Measurements from ENCODE around the gene TOMM70. TPM values are rescaled to one million over a fixed set of nuclear protein-coding genes. Genes with fewer than 3 reads are reported as not detected.
A peak's percentile ranks its signal among the peaks of the same experiment; 100 is the strongest.

TOMM70 gene
- total RNA-seq, 2 experiments from 2014 or later: 41.2 to 54.5 TPM

- Histone ChIP-seq H4K20me1 (ENCODE audit: insufficient read depth, low read length) (peaks cover 13% of the 10 kb centered on the region), H3K27ac (ENCODE audit: low read depth, low read length, poor library complexity, severe bottlenecking) (no peak overlapping the region), H3K4me3 (ENCODE audit: low read depth, low read length, poor library complexity, severe bottlenecking) (peak overlapping the region; percentile 93), H3K36me3 (ENCODE audit: insufficient read depth, low read length) (peaks cover 29% of the 10 kb centered on the region), H3K9me2 (ENCODE audit: insufficient read depth, low read length) (no peaks in the 10 kb centered on the region), H3K9me3 (ENCODE audit: low read length) (peaks cover 16% of the 10 kb centered on the region), H3K79me2 (ENCODE audit: insufficient read depth, low read depth, low read length) (peaks cover 76% of the 10 kb centered on the region), H2AFZ (ENCODE audit: low read length) (0 out of 2 replicates have a peak overlapping the region, but pooled peaks have one; percentile 9), H3K4me1 (ENCODE audit: insufficient read depth, low read length, poor library complexity, severe bottlenecking) (peaks cover 21% of the 10 kb centered on the region), H3K4me2 (ENCODE audit: low read length) (peak overlapping the region; percentile 88)
- intact Hi-C loops (cut with micrococcal nuclease; ENCODE audit: unreplicated experiment): loop anchor here (5.0 to 10.0 kb wide), 2 partner anchors 309 to 1161 kb away; partner anchors contain the start of gene TRMT10C
- DNase-seq (ENCODE audit: low spot score): peak; percentile 33
- no peak for TF ChIP-seq EZH2phosphoT487 (IDR thresholded peaks at IDR 0.05; ENCODE audit: borderline replicate concordance, low read depth, low read length)
- TF ChIP-seq, protein P1, sequence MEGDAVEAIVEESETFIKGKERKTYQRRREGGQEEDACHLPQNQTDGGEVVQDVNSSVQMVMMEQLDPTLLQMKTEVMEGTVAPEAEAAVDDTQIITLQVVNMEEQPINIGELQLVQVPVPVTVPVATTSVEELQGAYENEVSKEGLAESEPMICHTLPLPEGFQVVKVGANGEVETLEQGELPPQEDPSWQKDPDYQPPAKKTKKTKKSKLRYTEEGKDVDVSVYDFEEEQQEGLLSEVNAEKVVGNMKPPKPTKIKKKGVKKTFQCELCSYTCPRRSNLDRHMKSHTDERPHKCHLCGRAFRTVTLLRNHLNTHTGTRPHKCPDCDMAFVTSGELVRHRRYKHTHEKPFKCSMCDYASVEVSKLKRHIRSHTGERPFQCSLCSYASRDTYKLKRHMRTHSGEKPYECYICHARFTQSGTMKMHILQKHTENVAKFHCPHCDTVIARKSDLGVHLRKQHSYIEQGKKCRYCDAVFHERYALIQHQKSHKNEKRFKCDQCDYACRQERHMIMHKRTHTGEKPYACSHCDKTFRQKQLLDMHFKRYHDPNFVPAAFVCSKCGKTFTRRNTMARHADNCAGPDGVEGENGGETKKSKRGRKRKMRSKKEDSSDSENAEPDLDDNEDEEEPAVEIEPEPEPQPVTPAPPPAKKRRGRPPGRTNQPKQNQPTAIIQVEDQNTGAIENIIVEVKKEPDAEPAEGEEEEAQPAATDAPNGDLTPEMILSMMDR (conservative IDR thresholded peaks at IDR 0.05; ENCODE audit: low read length): peak; percentile 70
- CTCF ChIA-PET (ENCODE audit: unreplicated experiment): interaction anchor here (0.6 to 0.7 kb wide), 2 partner anchors 69 to 72 kb away, joined by 3 to 4 read pairs; partner anchors contain the start of gene NIT2
- POLR2A ChIA-PET: interaction anchor here (0.7 to 1.3 kb wide), 11 partner anchors 10 to 131 kb away, joined by 3 to 6 read pairs (median 3); no protein-coding TSS in a partner anchor
- BruUV-seq (replicated peaks): no TSS peak
These were observed 2.7 kb upstream of the TOMM70 start for GRCh38 chr3:100403362-100404249.

DNA sequence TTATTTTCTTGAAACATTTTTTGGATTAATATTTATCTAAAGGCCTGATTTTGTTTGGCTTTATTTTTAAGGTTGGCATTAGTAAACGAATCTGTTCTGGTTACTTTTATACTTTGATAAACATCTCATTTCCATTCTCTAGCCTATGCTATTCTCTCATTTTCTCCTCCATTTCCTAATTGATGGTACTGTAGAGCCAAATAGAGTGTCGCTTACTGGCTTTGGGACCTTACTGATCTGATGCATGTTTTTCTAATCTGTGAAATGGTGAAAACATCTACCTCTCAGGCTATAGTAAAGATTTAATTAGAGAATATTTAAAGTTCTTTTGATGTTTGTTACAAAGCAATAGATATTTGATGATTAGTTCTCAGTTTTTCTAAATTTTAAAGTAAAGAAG lies 2.0 kb upstream of the TOMM70 start:
- Histone ChIP-seq H3K27ac (ENCODE audit: low read depth, low read length, poor library complexity, severe bottlenecking) (peak overlapping the region; percentile 81), H3K36me3 (ENCODE audit: insufficient read depth, low read length) (peaks cover 27% of the 10 kb centered on the region), H3K9me3 (ENCODE audit: low read length) (peaks cover 13% of the 10 kb centered on the region), H2AFZ (ENCODE audit: low read length) (no peak overlapping the region), H3K4me2 (ENCODE audit: low read length) (peak overlapping the region; percentile 88), H3K9me2 (ENCODE audit: insufficient read depth, low read length) (no peaks in the 10 kb centered on the region), H4K20me1 (ENCODE audit: insufficient read depth, low read length) (peaks cover 13% of the 10 kb centered on the region), H3K4me3 (ENCODE audit: low read depth, low read length, poor library complexity, severe bottlenecking) (peak overlapping the region; percentile 93), H3K4me1 (ENCODE audit: insufficient read depth, low read length, poor library complexity, severe bottlenecking) (peaks cover 23% of the 10 kb centered on the region), H3K79me2 (ENCODE audit: insufficient read depth, low read depth, low read length) (peaks cover 84% of the 10 kb centered on the region)
- BruUV-seq (replicated peaks): no TSS peak
- intact Hi-C loops (cut with micrococcal nuclease; ENCODE audit: unreplicated experiment): loop anchor here (5.0 to 10.0 kb wide), 2 partner anchors 309 to 1162 kb away; partner anchors contain the start of gene TRMT10C
- ChIA-PET CTCF (ENCODE audit: unreplicated experiment) (no interaction called here), POLR2A (interaction anchor here (0.7 to 2.7 kb wide), 4 partner anchors 16 to 132 kb away, joined by 3 to 13 read pairs (median 3); no protein-coding TSS in a partner anchor)
- TF ChIP-seq EZH2phosphoT487 (IDR thresholded peaks at IDR 0.05; ENCODE audit: borderline replicate concordance, low read depth, low read length): no peak
- TF ChIP-seq, protein P1 (conservative IDR thresholded peaks at IDR 0.05; ENCODE audit: low read length): no peak
- peak; percentile 5 for DNase-seq (ENCODE audit: low spot score)

Measured in OCI-LY7 (cell line).